ENCODE results near the gene PPP1R13B. TPM values are rescaled to one million over a fixed set of nuclear protein-coding genes. Genes with fewer than 3 reads are reported as not detected.

The PPP1R13B gene
- total and polyA plus RNA-seq, 2 donors from 2014 or later = 15.1 to 69.4 TPM

GRCh38 chr14:103770500-103770899 is 76.9 kb downstream of the PPP1R13B start:
- peaks cover 0 to 1% (median 0%) of the 10 kb centered on the region in 3 donors for H3K9me3 ChIP-seq (ENCODE audit: control insufficient read depth in 2 of 3, insufficient read depth in 1 of 3, low read length in 3 of 3)
- TF ChIP-seq, protein P1, sequence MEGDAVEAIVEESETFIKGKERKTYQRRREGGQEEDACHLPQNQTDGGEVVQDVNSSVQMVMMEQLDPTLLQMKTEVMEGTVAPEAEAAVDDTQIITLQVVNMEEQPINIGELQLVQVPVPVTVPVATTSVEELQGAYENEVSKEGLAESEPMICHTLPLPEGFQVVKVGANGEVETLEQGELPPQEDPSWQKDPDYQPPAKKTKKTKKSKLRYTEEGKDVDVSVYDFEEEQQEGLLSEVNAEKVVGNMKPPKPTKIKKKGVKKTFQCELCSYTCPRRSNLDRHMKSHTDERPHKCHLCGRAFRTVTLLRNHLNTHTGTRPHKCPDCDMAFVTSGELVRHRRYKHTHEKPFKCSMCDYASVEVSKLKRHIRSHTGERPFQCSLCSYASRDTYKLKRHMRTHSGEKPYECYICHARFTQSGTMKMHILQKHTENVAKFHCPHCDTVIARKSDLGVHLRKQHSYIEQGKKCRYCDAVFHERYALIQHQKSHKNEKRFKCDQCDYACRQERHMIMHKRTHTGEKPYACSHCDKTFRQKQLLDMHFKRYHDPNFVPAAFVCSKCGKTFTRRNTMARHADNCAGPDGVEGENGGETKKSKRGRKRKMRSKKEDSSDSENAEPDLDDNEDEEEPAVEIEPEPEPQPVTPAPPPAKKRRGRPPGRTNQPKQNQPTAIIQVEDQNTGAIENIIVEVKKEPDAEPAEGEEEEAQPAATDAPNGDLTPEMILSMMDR (IDR thresholded peaks at IDR 0.05; ENCODE audit: borderline replicate concordance, extremely low read depth, insufficient read depth) = no peak
- no peaks in the 10 kb centered on the region for H3K4me1 ChIP-seq (ENCODE audit: control insufficient read depth in 2 of 3, insufficient read depth in 2 of 3, low read depth in 1 of 3, low read length in 3 of 3)
- H3K27ac ChIP-seq (ENCODE audit: low read depth in 2 of 2, low read length in 2 of 2) = no peak overlapping the region
- H3K36me3 ChIP-seq (ENCODE audit: control insufficient read depth in 2 of 3, insufficient read depth in 3 of 3, low read length in 3 of 3) = peaks cover 0 to 4% (median 0%) of the 10 kb centered on the region in 3 donors
- no peak overlapping the region for H3K4me3 ChIP-seq (ENCODE audit: low read length in 3 of 3)
- no peak for FAIRE-seq
- no peak for DNase-seq
- intact Hi-C loops (cut with DNase I) = no loop called here
- H3K9ac ChIP-seq (ENCODE audit: low read length in 3 of 3) = no peak overlapping the region
- H3K27me3 ChIP-seq (ENCODE audit: control insufficient read depth, insufficient read depth, low read length) = no peaks in the 10 kb centered on the region

DNA sequence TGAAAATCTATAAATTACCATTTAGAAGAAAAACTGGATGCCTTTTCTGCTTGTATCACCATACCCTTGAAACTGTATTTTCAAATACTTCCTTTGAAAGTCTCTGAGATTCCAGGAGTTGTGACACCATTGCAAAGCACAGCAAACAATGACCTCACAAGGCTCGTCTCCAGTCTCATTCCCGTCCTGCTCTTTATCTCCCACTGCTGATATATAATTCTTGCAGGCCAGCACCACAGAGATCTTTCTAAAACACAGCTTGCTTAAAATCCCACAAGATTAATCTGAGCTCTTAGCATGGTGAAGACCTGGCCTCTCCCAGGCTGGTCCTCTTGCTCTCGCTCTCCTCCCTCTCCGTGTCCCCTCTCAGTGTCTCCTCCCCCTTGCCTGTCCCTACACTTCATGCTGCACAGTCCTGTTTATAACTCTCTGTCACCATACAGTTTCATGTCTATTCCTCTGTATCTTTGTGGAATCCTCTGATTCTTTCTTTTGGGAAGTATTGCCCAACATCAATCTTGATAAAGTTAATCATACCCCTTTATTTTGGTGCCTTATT is 80.0 kb downstream of the PPP1R13B start:
- Histone ChIP-seq H3K9ac (ENCODE audit: low read length in 3 of 3) (no peak overlapping the region), H3K4me3 (ENCODE audit: low read length in 3 of 3) (no peak overlapping the region), H3K4me1 (ENCODE audit: control insufficient read depth in 2 of 3, insufficient read depth in 2 of 3, low read depth in 1 of 3, low read length in 3 of 3) (no peaks in the 10 kb centered on the region), H3K27me3 (ENCODE audit: control insufficient read depth, insufficient read depth, low read length) (no peaks in the 10 kb centered on the region), H3K27ac (ENCODE audit: low read depth in 2 of 2, low read length in 2 of 2) (no peak overlapping the region), H3K36me3 (ENCODE audit: control insufficient read depth in 2 of 3, insufficient read depth in 3 of 3, low read length in 3 of 3) (peaks cover 4 to 7% (median 6%) of the 10 kb centered on the region in 3 donors), H3K9me3 (ENCODE audit: control insufficient read depth in 2 of 3, insufficient read depth in 1 of 3, low read length in 3 of 3) (peaks cover 0 to 1% (median 0%) of the 10 kb centered on the region in 3 donors)
- FAIRE-seq (no peak), DNase-seq (no peak)
- intact Hi-C loops (cut with DNase I) = no loop called here
- TF ChIP-seq, protein P1 (IDR thresholded peaks at IDR 0.05; ENCODE audit: borderline replicate concordance, extremely low read depth, insufficient read depth) = no peak

DNA sequence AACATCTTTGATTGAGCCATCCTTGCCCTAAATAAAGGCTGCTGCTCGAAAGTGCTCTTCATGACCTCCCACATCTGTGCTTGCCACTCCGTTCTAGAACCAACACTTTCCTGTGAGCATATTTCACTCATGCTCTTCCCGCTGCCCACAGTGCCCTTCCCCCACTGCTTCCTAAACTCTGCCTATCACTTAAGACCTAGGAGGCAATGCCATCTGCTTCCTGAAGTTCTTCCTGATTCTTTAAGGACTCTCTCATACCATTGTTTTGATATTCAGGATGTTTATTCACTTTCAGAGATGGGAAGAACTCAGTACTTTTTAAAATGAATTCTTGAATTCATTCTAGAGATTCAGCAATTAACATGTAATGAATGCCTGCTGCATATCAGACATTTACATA is 81.8 kb downstream of the PPP1R13B start:
- Histone ChIP-seq H3K4me1 (ENCODE audit: control insufficient read depth in 2 of 3, insufficient read depth in 2 of 3, low read depth in 1 of 3, low read length in 3 of 3) (no peaks in the 10 kb centered on the region), H3K9me3 (ENCODE audit: control insufficient read depth in 2 of 3, insufficient read depth in 1 of 3, low read length in 3 of 3) (no peaks in the 10 kb centered on the region), H3K27me3 (ENCODE audit: control insufficient read depth, insufficient read depth, low read length) (no peaks in the 10 kb centered on the region), H3K27ac (ENCODE audit: low read depth in 2 of 2, low read length in 2 of 2) (no peak overlapping the region), H3K36me3 (ENCODE audit: control insufficient read depth in 2 of 3, insufficient read depth in 3 of 3, low read length in 3 of 3) (peaks cover 0 to 7% (median 6%) of the 10 kb centered on the region in 3 donors), H3K9ac (ENCODE audit: low read length in 3 of 3) (no peak overlapping the region), H3K4me3 (ENCODE audit: low read length in 3 of 3) (no peak overlapping the region)
- intact Hi-C loops (cut with DNase I) = no loop called here
- TF ChIP-seq, protein P1 (IDR thresholded peaks at IDR 0.05; ENCODE audit: borderline replicate concordance, extremely low read depth, insufficient read depth) = no peak
- FAIRE-seq (no peak), DNase-seq (no peak)
